SK-N-SH treated with all-trans-retinoic acid at 6 μM for 48 hours (cell line): Measurements from ENCODE around the gene CEMP1.

ENCODE experiments used
- ATAC-seq: fragments of 200-7000 bp; cut with Tn5 transposase; 3 replicates; pipeline ENCODE4 v1.9.1; 2020; ENCODE audit warnings: mild to moderate bottlenecking, moderate library complexity
- ARNTL ChIP-seq: fragments of 450-650 bp; formaldehyde crosslinking; IDR thresholded peaks from 2 replicates; pipeline ENCODE4 v1.5.0; 2020; ENCODE audit warnings: low read depth, mild to moderate bottlenecking, moderate library complexity, borderline replicate concordance
- BACH2 ChIP-seq: fragments of 250-450 bp; sonication (Bioruptor Pico); IDR thresholded peaks from 2 replicates; pipeline ENCODE4 v1.9.0; 2021; ENCODE audit warnings: mild to moderate bottlenecking, borderline replicate concordance
- CREB5 ChIP-seq: fragments of 250-450 bp; sonication (Bioruptor Pico); IDR thresholded peaks from 2 replicates; pipeline ENCODE4 v1.5.1; 2020; ENCODE audit warnings: low read depth, mild to moderate bottlenecking, moderate library complexity
- CSDC2 ChIP-seq: fragments of 250-450 bp; sonication (Bioruptor Pico); IDR thresholded peaks from 2 replicates; pipeline ENCODE4 v1.5.0; 2020; ENCODE audit warnings: mild to moderate bottlenecking, moderate library complexity
- CSRNP3 ChIP-seq: fragments of 250-450 bp; sonication (Bioruptor Pico); IDR thresholded peaks from 2 replicates; pipeline ENCODE4 v1.5.1; 2021; ENCODE audit warnings: mild to moderate bottlenecking, moderate library complexity
- ESRRG ChIP-seq: fragments of 250-450 bp; sonication (Bioruptor Pico); IDR thresholded peaks from 2 replicates; pipeline ENCODE4 v1.6.1; 2021; ENCODE audit warnings: mild to moderate bottlenecking
- GLIS3 ChIP-seq: fragments of 250-450 bp; sonication (Bioruptor Pico); IDR thresholded peaks from 2 replicates; pipeline ENCODE4 v1.5.0; 2020; ENCODE audit warnings: mild to moderate bottlenecking, moderate library complexity
- OSR1 ChIP-seq: fragments of 250-450 bp; sonication (Bioruptor Pico); IDR thresholded peaks from 2 replicates; pipeline ENCODE4 v1.8.0; 2022; ENCODE audit warnings: moderate library complexity, mild to moderate bottlenecking, inconsistent platforms
- PATZ1 ChIP-seq: fragments of 250-450 bp; sonication (Bioruptor Pico); IDR thresholded peaks from 2 replicates; pipeline ENCODE4 v1.8.0; 2020; ENCODE audit warnings: mild to moderate bottlenecking, moderate library complexity, borderline replicate concordance
- PPARA ChIP-seq: fragments of 250-450 bp; sonication (Bioruptor Pico); IDR thresholded peaks from 2 replicates; pipeline ENCODE4 v1.5.0; 2020; ENCODE audit warnings: mild to moderate bottlenecking, borderline replicate concordance
- RARB ChIP-seq: fragments of 250-450 bp; sonication (Bioruptor Pico); IDR thresholded peaks from 2 replicates; pipeline ENCODE4 v1.8.0; 2021; ENCODE audit warnings: mild to moderate bottlenecking, moderate library complexity
- TCF4 ChIP-seq: fragments of 250-450 bp; sonication (Bioruptor Pico); IDR thresholded peaks from 2 replicates; pipeline ENCODE4 v1.8.0; 2021; ENCODE audit warnings: mild to moderate bottlenecking, moderate library complexity, borderline replicate concordance
- TOX ChIP-seq: fragments of 250-450 bp; sonication (Bioruptor Pico); IDR thresholded peaks from 2 replicates; pipeline ENCODE4 v1.8.0; 2021; ENCODE audit warnings: mild to moderate bottlenecking, moderate library complexity, borderline replicate concordance
- TSHZ2 ChIP-seq: fragments of 250-450 bp; sonication (Bioruptor Pico); IDR thresholded peaks from 2 replicates; pipeline ENCODE4 v1.5.0; 2020; ENCODE audit warnings: mild to moderate bottlenecking, moderate library complexity
- ZC3H10 ChIP-seq: fragments of 250-450 bp; sonication (Bioruptor Pico); IDR thresholded peaks from 2 replicates; pipeline ENCODE4 v1.5.1; 2021; ENCODE audit warnings: mild to moderate bottlenecking, moderate library complexity
- ZFP3 ChIP-seq: fragments of 250-450 bp; sonication (Bioruptor Pico); IDR thresholded peaks from 2 replicates; pipeline ENCODE4 v1.5.0; 2020; ENCODE audit warnings: mild to moderate bottlenecking, moderate library complexity
- ZFP30 ChIP-seq: fragments of 450-650 bp; formaldehyde crosslinking; IDR thresholded peaks from 2 replicates; pipeline ENCODE4 v1.5.0; 2022; ENCODE audit warnings: mild to moderate bottlenecking, moderate library complexity
- ZNF565 ChIP-seq: fragments of 450-650 bp; formaldehyde crosslinking; conservative IDR thresholded peaks from 2 replicates; pipeline ENCODE4 v1.5.0; 2020; ENCODE audit warnings: low read depth, mild to moderate bottlenecking, moderate library complexity
- ZNF70 ChIP-seq: fragments of 450-650 bp; formaldehyde crosslinking; IDR thresholded peaks from 2 replicates; pipeline ENCODE4 v1.5.0; 2020; ENCODE audit warnings: mild to moderate bottlenecking, moderate library complexity

CEMP1 gene

GRCh38 chr16:2523801-2524231, 7.4 kb downstream of the CEMP1 start:
- no peak for ATAC-seq
- TF ChIP-seq CREB5 (CRISPR knock-in tag) (no peak), TCF4 (CRISPR knock-in tag) (no peak), OSR1 (CRISPR knock-in tag) (no peak), GLIS3 (CRISPR knock-in tag) (no peak), PPARA (no peak), ZFP3 (CRISPR knock-in tag) (no peak), ZFP30 (CRISPR knock-in tag) (no peak), TSHZ2 (CRISPR knock-in tag) (no peak), CSRNP3 (CRISPR knock-in tag) (no peak)

GRCh38 chr16:2520784-2521531, 10.2 kb downstream of the CEMP1 start:
- peak; percentile 31 for ATAC-seq
- TF ChIP-seq RARB (CRISPR knock-in tag) (no peak), ARNTL (no peak), PATZ1 (CRISPR knock-in tag) (no peak), ZNF70 (CRISPR knock-in tag) (no peak), TOX (CRISPR knock-in tag) (no peak), CSDC2 (CRISPR knock-in tag) (no peak), GLIS3 (CRISPR knock-in tag) (no peak), PPARA (no peak), OSR1 (CRISPR knock-in tag) (no peak), BACH2 (CRISPR knock-in tag) (no peak), ZC3H10 (CRISPR knock-in tag) (no peak), ZNF565 (no peak), TSHZ2 (CRISPR knock-in tag) (no peak)

GRCh38 chr16:2520097-2520783, 11.0 kb downstream of the CEMP1 start, which contains the start of gene AMDHD2:
Gene AMDHD2 (plus strand): TSS chr16:2520371. CDS start chr16:2520459, 88 bp downstream.
- ATAC-seq, result peak; percentile 83
- TF ChIP-seq ARNTL, result peak; percentile 89
- TF ChIP-seq ZFP30 (CRISPR knock-in tag), result no peak
- TF ChIP-seq ESRRG, result no peak
- TF ChIP-seq OSR1 (CRISPR knock-in tag), result no peak
